ENCODE data around the gene OR52E2. TPM values are rescaled to one million over a fixed set of nuclear protein-coding genes. Genes with fewer than 3 reads are reported as not detected.

OR52E2 gene
- total RNA-seq, 6 experiments from 2014 or later, result not detected

DNA sequence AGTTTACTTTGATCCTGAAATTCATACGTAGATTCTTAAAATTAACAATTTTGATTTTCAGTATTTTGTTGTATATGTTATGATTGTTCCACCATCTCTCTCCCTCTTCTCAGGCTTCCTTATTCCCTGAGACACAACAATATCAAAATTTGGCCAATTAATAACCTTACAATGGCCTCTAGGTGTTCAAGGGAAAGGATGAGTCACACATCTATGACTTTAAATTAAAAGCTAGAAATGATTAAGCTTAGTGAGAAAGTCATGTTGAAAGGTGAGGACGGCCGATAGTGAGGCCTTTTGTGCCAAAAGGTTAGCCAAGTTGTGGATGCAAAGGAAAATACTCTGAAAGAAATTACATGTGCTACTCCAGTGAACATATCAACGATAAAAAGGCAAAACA, 18.6 kb downstream of the OR52E2 start:
- Histone ChIP-seq H3K4me3 (no peak overlapping the region), H3K9me3 (no peaks in the 10 kb centered on the region), H3K36me3 (no peaks in the 10 kb centered on the region), H3K27ac (no peak overlapping the region), H3K4me1 (no peaks in the 10 kb centered on the region), H3K27me3 (no peaks in the 10 kb centered on the region)
- intact Hi-C loops (cut with DNase I), result no loop called here
- TF ChIP-seq POLR2A (IDR thresholded peaks at IDR 0.05), result no peak
- TF ChIP-seq CTCF (IDR thresholded peaks at IDR 0.05), result no peak
- WGBS (ENCODE audit: insufficient coverage, low coverage, low lambda C conversion rate, missing lambda C conversion rate), result 33% methylated on average over 4 of the region's 4 CpGs
- ATAC-seq (no peak), DNase-seq (no peak)

- Histone ChIP-seq H3K27ac (no peak overlapping the region), H3K4me1 (no peaks in the 10 kb centered on the region), H3K4me3 (no peak overlapping the region), H3K27me3 (no peaks in the 10 kb centered on the region), H3K36me3 (no peaks in the 10 kb centered on the region), H3K9me3 (no peaks in the 10 kb centered on the region)
- WGBS (ENCODE audit: insufficient coverage, low coverage, low lambda C conversion rate, missing lambda C conversion rate), result 73% methylated on average over 1 of the region's 1 CpG
- ATAC-seq, result no peak
- TF ChIP-seq CTCF (IDR thresholded peaks at IDR 0.05), result no peak
- no peak for DNase-seq
- intact Hi-C loops (cut with DNase I), result no loop called here
These were observed 21.1 kb downstream of the OR52E2 start for GRCh38 chr11:5038341-5038740.

DNA sequence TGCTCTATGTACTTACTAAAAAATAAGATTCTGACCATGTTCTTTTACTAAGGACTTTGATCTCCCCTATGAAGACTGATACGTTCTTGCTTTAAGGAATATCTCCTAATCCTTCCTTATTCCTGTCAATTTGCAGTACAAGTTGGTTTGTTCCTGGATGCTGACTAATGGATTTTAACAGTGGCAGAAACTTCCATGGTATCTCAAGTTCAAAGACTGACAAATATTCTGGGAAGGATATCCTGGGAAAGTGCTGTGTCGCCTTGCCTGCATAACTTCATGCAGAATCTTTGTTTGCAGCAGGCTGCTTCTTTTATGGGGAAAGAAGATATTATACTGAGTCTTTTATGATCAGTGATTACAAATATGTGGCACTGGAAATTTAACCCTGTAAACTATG, 21.5 kb downstream of the OR52E2 start:
- Histone ChIP-seq H3K27me3 (no peaks in the 10 kb centered on the region), H3K9me3 (no peaks in the 10 kb centered on the region), H3K4me3 (no peak overlapping the region), H3K4me1 (no peaks in the 10 kb centered on the region), H3K36me3 (no peaks in the 10 kb centered on the region), H3K27ac (no peak overlapping the region)
- ATAC-seq, result no peak
- no peak for DNase-seq
- intact Hi-C loops (cut with DNase I), result no loop called here
- TF ChIP-seq CTCF (IDR thresholded peaks at IDR 0.05) (no peak), POLR2A (IDR thresholded peaks at IDR 0.05) (no peak)
- WGBS (ENCODE audit: insufficient coverage, low coverage, low lambda C conversion rate, missing lambda C conversion rate), result 35% methylated on average over 2 of the region's 2 CpGs

GRCh38 chr11:5036669-5037068, 22.8 kb downstream of the OR52E2 start:
- WGBS (ENCODE audit: insufficient coverage, low coverage, low lambda C conversion rate, missing lambda C conversion rate), result 46% methylated on average over 2 of the region's 2 CpGs
- no peaks in the 10 kb centered on the region for H3K27me3 ChIP-seq
- no peak overlapping the region for H3K27ac ChIP-seq
- no peaks in the 10 kb centered on the region for H3K4me1 ChIP-seq
- H3K4me3 ChIP-seq, result no peak overlapping the region
- no peak for TF ChIP-seq POLR2A (IDR thresholded peaks at IDR 0.05)
- no peak for TF ChIP-seq CTCF (IDR thresholded peaks at IDR 0.05)
- DNase-seq, result no peak
- H3K36me3 ChIP-seq, result no peaks in the 10 kb centered on the region
- H3K9me3 ChIP-seq, result no peaks in the 10 kb centered on the region
- no peak for ATAC-seq
- intact Hi-C loops (cut with DNase I), result no loop called here

GRCh38 chr11:5021996-5022395, 37.4 kb downstream of the OR52E2 start:
- ATAC-seq (no peak), DNase-seq (no peak)
- Histone ChIP-seq H3K4me3 (no peak overlapping the region), H3K27ac (no peak overlapping the region), H3K36me3 (no peaks in the 10 kb centered on the region), H3K9me3 (no peaks in the 10 kb centered on the region), H3K4me1 (no peaks in the 10 kb centered on the region), H3K27me3 (no peaks in the 10 kb centered on the region)
- intact Hi-C loops (cut with DNase I), result no loop called here
- TF ChIP-seq CTCF (IDR thresholded peaks at IDR 0.05), result no peak
- no peak for TF ChIP-seq POLR2A (IDR thresholded peaks at IDR 0.05)
- WGBS (ENCODE audit: insufficient coverage, low coverage, low lambda C conversion rate, missing lambda C conversion rate), result 83% methylated on average over 2 of the region's 2 CpGs

Measured in right lobe of liver (tissue), 6 donors.